ENCODE results near the gene AARS2. TPM values are rescaled to one million over a fixed set of nuclear protein-coding genes. Genes with fewer than 3 reads are reported as not detected.

AARS2 gene
- total and polyA plus RNA-seq, 9 of the 15 experiments (the other 6 are each of a cell fraction or from before 2014, with no cell fraction given): 0.97 to 34.0 (median 18.3) TPM

GRCh38 chr6:44284121-44284520 lies 29.0 kb downstream of the AARS2 start:
- FAIRE-seq: no peak
- no peaks in the 10 kb centered on the region for H3K36me3 ChIP-seq (ENCODE audit: control insufficient read depth, insufficient read depth, low read length)
- peaks cover 54 to 86% of the 10 kb centered on the region in 2 experiments for H3K27me3 ChIP-seq (ENCODE audit: control insufficient read depth in 2 of 2, insufficient read depth in 2 of 2, low read length in 2 of 2)
- WGBS (ENCODE audit: insufficient coverage, low coverage, missing lambda C conversion rate): 3% methylated on average over 2 of the region's 2 CpGs
- in situ Hi-C loops (cut with MboI): no loop called here
- no peak for DNase-seq (ENCODE audit: extremely low read depth in 1 of 4, low spot score in 3 of 4)
- H2AFZ ChIP-seq (ENCODE audit: low read depth, low read length): no peak overlapping the region
- TF ChIP-seq EP300 (IDR thresholded peaks at IDR 0.05; ENCODE audit: low read length): no peak
- TF ChIP-seq CBFB (CRISPR knock-in tag; IDR thresholded peaks at IDR 0.05): no peak
- TF ChIP-seq, protein P1, sequence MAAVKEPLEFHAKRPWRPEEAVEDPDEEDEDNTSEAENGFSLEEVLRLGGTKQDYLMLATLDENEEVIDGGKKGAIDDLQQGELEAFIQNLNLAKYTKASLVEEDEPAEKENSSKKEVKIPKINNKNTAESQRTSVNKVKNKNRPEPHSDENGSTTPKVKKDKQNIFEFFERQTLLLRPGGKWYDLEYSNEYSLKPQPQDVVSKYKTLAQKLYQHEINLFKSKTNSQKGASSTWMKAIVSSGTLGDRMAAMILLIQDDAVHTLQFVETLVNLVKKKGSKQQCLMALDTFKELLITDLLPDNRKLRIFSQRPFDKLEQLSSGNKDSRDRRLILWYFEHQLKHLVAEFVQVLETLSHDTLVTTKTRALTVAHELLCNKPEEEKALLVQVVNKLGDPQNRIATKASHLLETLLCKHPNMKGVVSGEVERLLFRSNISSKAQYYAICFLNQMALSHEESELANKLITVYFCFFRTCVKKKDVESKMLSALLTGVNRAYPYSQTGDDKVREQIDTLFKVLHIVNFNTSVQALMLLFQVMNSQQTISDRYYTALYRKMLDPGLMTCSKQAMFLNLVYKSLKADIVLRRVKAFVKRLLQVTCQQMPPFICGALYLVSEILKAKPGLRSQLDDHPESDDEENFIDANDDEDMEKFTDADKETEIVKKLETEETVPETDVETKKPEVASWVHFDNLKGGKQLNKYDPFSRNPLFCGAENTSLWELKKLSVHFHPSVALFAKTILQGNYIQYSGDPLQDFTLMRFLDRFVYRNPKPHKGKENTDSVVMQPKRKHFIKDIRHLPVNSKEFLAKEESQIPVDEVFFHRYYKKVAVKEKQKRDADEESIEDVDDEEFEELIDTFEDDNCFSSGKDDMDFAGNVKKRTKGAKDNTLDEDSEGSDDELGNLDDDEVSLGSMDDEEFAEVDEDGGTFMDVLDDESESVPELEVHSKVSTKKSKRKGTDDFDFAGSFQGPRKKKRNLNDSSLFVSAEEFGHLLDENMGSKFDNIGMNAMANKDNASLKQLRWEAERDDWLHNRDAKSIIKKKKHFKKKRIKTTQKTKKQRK (IDR thresholded peaks at IDR 0.05; ENCODE audit: borderline replicate concordance, low read depth, low read length): no peak
- TF ChIP-seq HNRNPLL (IDR thresholded peaks at IDR 0.05; ENCODE audit: low read depth, low read length, poor library complexity, severe bottlenecking): no peak
- TF ChIP-seq SMARCE1 (IDR thresholded peaks at IDR 0.05): no peak
- TF ChIP-seq RFX7 (CRISPR knock-in tag; IDR thresholded peaks at IDR 0.05): no peak
- no peak for TF ChIP-seq CEBPG (CRISPR knock-in tag; IDR thresholded peaks at IDR 0.05)
- TF ChIP-seq CEBPG (tag; conservative IDR thresholded peaks at IDR 0.05 in 1 of 2, IDR thresholded peaks at IDR 0.05 in 1 of 2): no peak
- no peak for TF ChIP-seq ZNF707 (CRISPR knock-in tag; conservative IDR thresholded peaks at IDR 0.05)
- no peak for TF ChIP-seq CCNT2 (IDR thresholded peaks at IDR 0.05; ENCODE audit: borderline replicate concordance, extremely low read depth, insufficient read length, low read depth, low read length)
- TF ChIP-seq E2F1 (CRISPR knock-in tag; IDR thresholded peaks at IDR 0.05): no peak
- TF ChIP-seq PCBP2 (IDR thresholded peaks at IDR 0.05; ENCODE audit: low read depth, low read length, poor library complexity, severe bottlenecking): no peak
- no peak overlapping the region for H3K27ac ChIP-seq (ENCODE audit: extremely low read depth, low read depth, low read length)
- intact Hi-C loops (cut with micrococcal nuclease): no loop called here
- H3K9me3 ChIP-seq (replicated peaks; ENCODE audit: control insufficient read depth, insufficient read depth, low read depth, low read length): no peaks in the 10 kb centered on the region
- H3K4me2 ChIP-seq (ENCODE audit: insufficient read depth, low read length): no peak overlapping the region
- H3K9ac ChIP-seq (ENCODE audit: insufficient read depth in 1 of 2, low read depth in 2 of 2, low read length in 2 of 2): no peak overlapping the region
- no peaks in the 10 kb centered on the region for H3K79me2 ChIP-seq (ENCODE audit: control insufficient read depth, insufficient read depth, low read length)
- no peak for ATAC-seq
- no TSS peak for BruUV-seq (replicated peaks)
- ChIA-PET POLR2A (interaction anchor here (0.7 to 5.1 kb wide), 6 partner anchors 9 to 62 kb away, joined by 3 to 20 read pairs (median 3); partner anchors contain the start of genes AARS2 and HSP90AB1), CTCF (ENCODE audit: low intra/inter-chr PET ratio) (no interaction called here)
- H4K20me1 ChIP-seq (replicated peaks; ENCODE audit: control insufficient read depth, insufficient read depth, low read length): no peaks in the 10 kb centered on the region
- H3K9me1 ChIP-seq (ENCODE audit: control insufficient read depth, insufficient read depth, low read length): no peaks in the 10 kb centered on the region
- H3K4me1 ChIP-seq (replicated peaks in 1 of 2; ENCODE audit: control insufficient read depth in 2 of 2, insufficient read depth in 2 of 2, low read length in 2 of 2): peaks cover 0 to 9% of the 10 kb centered on the region in 2 experiments; a peak in 2 of 5 replicates
- no peak overlapping the region for H3K4me3 ChIP-seq
